GM15510 (cell line): ENCODE data around the gene CD52.

ENCODE experiments used
- POLR2A ChIP-seq: IDR thresholded peaks from 3 replicates; pipeline ENCODE4 v1.6.1; 2011; ENCODE audit warnings: borderline replicate concordance; ENCODE audit not compliant: insufficient read length; ENCODE audit errors: extremely low read depth

The CD52 gene

GRCh38 chr1:26351590-26352337 is 34.0 kb downstream of the CD52 start:
- TF ChIP-seq POLR2A = no peak

- TF ChIP-seq POLR2A = no peak
Observed at GRCh38 chr1:26352338-26352679, 34.6 kb downstream of the CD52 start.

GRCh38 chr1:26353210-26353859 is 35.6 kb downstream of the CD52 start:
- no peak for TF ChIP-seq POLR2A

GRCh38 chr1:26353976-26354820 is 36.4 kb downstream of the CD52 start, which contains the start of gene CRYBG2:
CRYBG2 (minus strand) TSS chr1:26354130; CDS start chr1:26346657, 7,473 bp downstream.
- TF ChIP-seq POLR2A = no peak

- TF ChIP-seq POLR2A = no peak
Observed at GRCh38 chr1:26354972-26355371, 37.2 kb downstream of the CD52 start.

- no peak for TF ChIP-seq POLR2A
Observed at GRCh38 chr1:26356106-26356505, 38.3 kb downstream of the CD52 start.

GRCh38 chr1:26357121-26357602 is 39.4 kb downstream of the CD52 start:
- no peak for TF ChIP-seq POLR2A

GRCh38 chr1:26358411-26359384 is 40.9 kb downstream of the CD52 start:
- TF ChIP-seq POLR2A = no peak

GRCh38 chr1:26359981-26360806 is 42.4 kb downstream of the CD52 start:
- TF ChIP-seq POLR2A = no peak

- TF ChIP-seq POLR2A = no peak
Observed at GRCh38 chr1:26360807-26361604, 43.2 kb downstream of the CD52 start.

- no peak for TF ChIP-seq POLR2A
Observed at GRCh38 chr1:26361605-26362122, 43.9 kb downstream of the CD52 start.

GRCh38 chr1:26362331-26362730 is 44.6 kb downstream of the CD52 start:
- TF ChIP-seq POLR2A = no peak

GRCh38 chr1:26363549-26364448 is 46.0 kb downstream of the CD52 start:
- no peak for TF ChIP-seq POLR2A
